Mesothelial cell of epicardium (in vitro differentiated cells): Measurements from ENCODE around the gene CCDC40. TPM values are rescaled to one million over a fixed set of nuclear protein-coding genes. Genes with fewer than 3 reads are reported as not detected.

Experiments used
- DNase-seq, 2 experiments: peaks; one replicate each; pipeline ENCODE4 v3.0.0; 2021; ENCODE audit warnings: low spot score in 2 of 2; ENCODE audit not compliant: unreplicated experiment in 2 of 2
- H3K27ac Mint-ChIP-seq: 2 replicates; pipeline ENCODE4 v1.8.0; 2021; ENCODE audit warnings: mixed read lengths
- H3K27me3 Mint-ChIP-seq: 2 replicates; pipeline ENCODE4 v1.8.0; 2021; ENCODE audit warnings: low read depth, mixed read lengths
- H3K36me3 Mint-ChIP-seq: 2 replicates; pipeline ENCODE4 v1.8.0; 2021; ENCODE audit warnings: mixed read lengths
- H3K4me1 Mint-ChIP-seq: 2 replicates; pipeline ENCODE4 v1.8.0; 2021; ENCODE audit warnings: mixed read lengths
- H3K4me3 Mint-ChIP-seq: 2 replicates; pipeline ENCODE4 v1.8.0; 2021; ENCODE audit warnings: mild to moderate bottlenecking, moderate library complexity, mixed read lengths
- H3K9me3 Mint-ChIP-seq: 2 replicates; pipeline ENCODE4 v1.8.0; 2021; ENCODE audit warnings: mixed read lengths
- total RNA-seq: library from RNA; stranded (reverse); gene quantifications from 3 replicates; pipeline ENCODE4 v1.2.1, GENCODE V29; 2021
- TF ChIP-seq, protein P1 (sequence below): fragments of 200-600 bp; sonication (generic); IDR thresholded peaks from one replicate; pipeline ENCODE4 v1.5.0; 2021; ENCODE audit warnings: antibody characterized with exemption; ENCODE audit not compliant: unreplicated experiment

The CCDC40 gene
- total RNA-seq, 1 donor from 2014 or later: 23.5 TPM

GRCh38 chr17:80072410-80072809 is 36.0 kb downstream of the CCDC40 start:
- Mint-ChIP-seq H3K27ac (no peak overlapping the region), H3K27me3 (no peaks in the 10 kb centered on the region), H3K4me1 (peaks cover 20% of the 10 kb centered on the region), H3K9me3 (no peaks in the 10 kb centered on the region), H3K4me3 (no peak overlapping the region), H3K36me3 (no peaks in the 10 kb centered on the region)
- TF ChIP-seq, protein P1, sequence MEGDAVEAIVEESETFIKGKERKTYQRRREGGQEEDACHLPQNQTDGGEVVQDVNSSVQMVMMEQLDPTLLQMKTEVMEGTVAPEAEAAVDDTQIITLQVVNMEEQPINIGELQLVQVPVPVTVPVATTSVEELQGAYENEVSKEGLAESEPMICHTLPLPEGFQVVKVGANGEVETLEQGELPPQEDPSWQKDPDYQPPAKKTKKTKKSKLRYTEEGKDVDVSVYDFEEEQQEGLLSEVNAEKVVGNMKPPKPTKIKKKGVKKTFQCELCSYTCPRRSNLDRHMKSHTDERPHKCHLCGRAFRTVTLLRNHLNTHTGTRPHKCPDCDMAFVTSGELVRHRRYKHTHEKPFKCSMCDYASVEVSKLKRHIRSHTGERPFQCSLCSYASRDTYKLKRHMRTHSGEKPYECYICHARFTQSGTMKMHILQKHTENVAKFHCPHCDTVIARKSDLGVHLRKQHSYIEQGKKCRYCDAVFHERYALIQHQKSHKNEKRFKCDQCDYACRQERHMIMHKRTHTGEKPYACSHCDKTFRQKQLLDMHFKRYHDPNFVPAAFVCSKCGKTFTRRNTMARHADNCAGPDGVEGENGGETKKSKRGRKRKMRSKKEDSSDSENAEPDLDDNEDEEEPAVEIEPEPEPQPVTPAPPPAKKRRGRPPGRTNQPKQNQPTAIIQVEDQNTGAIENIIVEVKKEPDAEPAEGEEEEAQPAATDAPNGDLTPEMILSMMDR: no peak
- no peak for DNase-seq

- H3K27ac Mint-ChIP-seq: no peak overlapping the region
- no peak overlapping the region for H3K4me3 Mint-ChIP-seq
- TF ChIP-seq, protein P1: no peak
- peaks cover 15% of the 10 kb centered on the region for H3K4me1 Mint-ChIP-seq
- no peaks in the 10 kb centered on the region for H3K27me3 Mint-ChIP-seq
- peaks cover 10% of the 10 kb centered on the region for H3K36me3 Mint-ChIP-seq
- H3K9me3 Mint-ChIP-seq: peaks cover 4% of the 10 kb centered on the region
- no peak for DNase-seq
Measured at GRCh38 chr17:80080081-80080480, 43.6 kb downstream of the CCDC40 start.

GRCh38 chr17:80081596-80081995 is 45.2 kb downstream of the CCDC40 start:
- Mint-ChIP-seq H3K27me3 (no peaks in the 10 kb centered on the region), H3K9me3 (peaks cover 4% of the 10 kb centered on the region), H3K4me3 (no peak overlapping the region), H3K27ac (no peak overlapping the region), H3K4me1 (peaks cover 15% of the 10 kb centered on the region), H3K36me3 (peaks cover 10% of the 10 kb centered on the region)
- TF ChIP-seq, protein P1: no peak
- DNase-seq: no peak

DNA sequence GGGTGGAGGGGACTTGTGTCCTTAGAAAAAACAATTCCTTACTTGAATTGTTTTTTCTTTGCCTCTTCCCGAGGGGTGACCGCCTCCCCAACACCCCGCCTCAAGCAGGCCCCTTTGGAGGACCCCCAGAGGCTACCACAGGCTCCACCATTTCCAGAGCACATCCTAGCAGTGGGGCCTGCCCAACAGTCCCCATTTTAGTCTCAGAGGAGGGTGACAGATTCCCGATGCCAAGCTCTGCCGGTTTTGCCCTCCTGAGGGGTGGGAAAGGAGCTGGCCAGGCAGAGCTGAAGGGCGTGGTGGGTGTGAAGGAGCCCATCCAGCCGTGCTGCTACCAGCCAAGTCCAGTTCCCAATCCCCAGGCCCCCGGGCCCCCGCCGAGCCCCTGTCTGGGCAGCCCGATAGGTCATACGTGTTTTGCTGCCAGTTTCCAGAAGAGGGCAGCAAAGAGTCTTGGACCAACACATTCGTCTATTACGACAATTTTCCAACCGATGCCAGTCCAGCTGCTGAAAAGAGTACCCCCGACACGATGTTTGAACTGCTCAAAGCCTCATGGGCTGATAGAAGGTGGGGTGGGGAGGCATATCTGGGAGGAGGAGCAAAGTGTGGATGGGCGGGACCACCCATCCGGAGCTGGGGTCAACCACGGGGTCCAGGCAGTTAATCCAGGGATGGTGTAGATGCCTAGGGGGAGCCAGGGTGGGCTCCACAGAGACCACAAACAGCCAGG is 46.1 kb downstream of the CCDC40 start:
- H3K27me3 Mint-ChIP-seq: no peaks in the 10 kb centered on the region
- H3K4me1 Mint-ChIP-seq: peaks cover 15% of the 10 kb centered on the region
- peaks cover 9% of the 10 kb centered on the region for H3K36me3 Mint-ChIP-seq
- TF ChIP-seq, protein P1: peak; percentile 69
- H3K4me3 Mint-ChIP-seq: no peak overlapping the region
- DNase-seq: peak in 1 of 2 experiments; percentile 65
- H3K27ac Mint-ChIP-seq: no peak overlapping the region
- peaks cover 2% of the 10 kb centered on the region for H3K9me3 Mint-ChIP-seq

DNA sequence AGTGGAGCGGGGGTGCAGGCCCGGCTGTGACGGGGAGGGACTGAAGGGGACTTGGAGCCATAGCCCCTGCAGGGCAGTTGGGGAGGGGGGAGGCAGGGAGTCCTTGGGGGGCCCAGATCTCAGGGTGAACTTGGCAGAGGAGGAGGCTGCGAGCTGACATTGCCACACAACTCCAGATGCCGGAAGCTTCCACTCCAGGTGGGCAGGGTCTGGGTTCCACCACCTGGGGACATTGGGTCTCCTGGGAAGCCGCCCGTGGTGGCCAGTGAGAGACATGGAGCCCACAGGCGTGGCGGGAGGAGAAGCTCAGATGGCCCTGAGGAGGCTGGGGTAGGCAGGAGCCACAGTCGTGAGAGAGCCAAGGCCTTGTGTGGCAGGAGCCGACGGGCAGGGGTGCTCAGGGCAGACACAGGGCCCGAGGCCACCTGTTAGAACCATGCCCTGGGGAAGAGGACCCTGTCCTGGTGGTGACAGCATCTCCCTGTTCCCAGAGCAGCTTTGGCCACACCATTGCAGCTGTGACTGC is 46.8 kb downstream of the CCDC40 start:
- DNase-seq: no peak
- Mint-ChIP-seq H3K4me1 (peaks cover 15% of the 10 kb centered on the region), H3K36me3 (peaks cover 6% of the 10 kb centered on the region), H3K27ac (no peak overlapping the region), H3K27me3 (no peaks in the 10 kb centered on the region), H3K9me3 (no peaks in the 10 kb centered on the region), H3K4me3 (no peak overlapping the region)
- TF ChIP-seq, protein P1: no peak
